GM12865 (cell line): Measurements from ENCODE around the gene RHOC.
"Not testable (repeated sequence)": the region's sequence is repeated elsewhere in the genome, so short reads cannot be mapped to it uniquely, and the experiment has no call there.

Experiments used
- DNase-seq: peaks from one replicate; pipeline ENCODE4 v3.0.0; 2010; ENCODE audit warnings: low read depth
- H3K4me3 ChIP-seq: 2 replicates; pipeline ENCODE4 v1.5.1; 2011; ENCODE audit warnings: mild to moderate bottlenecking, low read depth, low read length, control low read depth
- TF ChIP-seq, protein P1 (sequence below): IDR thresholded peaks from 2 replicates; pipeline ENCODE4 v1.5.1; 2011; ENCODE audit warnings: low read length, control low read depth, low read depth, inconsistent platforms; ENCODE audit not compliant: insufficient read depth; ENCODE audit errors: missing control alignments

RHOC gene

DNA sequence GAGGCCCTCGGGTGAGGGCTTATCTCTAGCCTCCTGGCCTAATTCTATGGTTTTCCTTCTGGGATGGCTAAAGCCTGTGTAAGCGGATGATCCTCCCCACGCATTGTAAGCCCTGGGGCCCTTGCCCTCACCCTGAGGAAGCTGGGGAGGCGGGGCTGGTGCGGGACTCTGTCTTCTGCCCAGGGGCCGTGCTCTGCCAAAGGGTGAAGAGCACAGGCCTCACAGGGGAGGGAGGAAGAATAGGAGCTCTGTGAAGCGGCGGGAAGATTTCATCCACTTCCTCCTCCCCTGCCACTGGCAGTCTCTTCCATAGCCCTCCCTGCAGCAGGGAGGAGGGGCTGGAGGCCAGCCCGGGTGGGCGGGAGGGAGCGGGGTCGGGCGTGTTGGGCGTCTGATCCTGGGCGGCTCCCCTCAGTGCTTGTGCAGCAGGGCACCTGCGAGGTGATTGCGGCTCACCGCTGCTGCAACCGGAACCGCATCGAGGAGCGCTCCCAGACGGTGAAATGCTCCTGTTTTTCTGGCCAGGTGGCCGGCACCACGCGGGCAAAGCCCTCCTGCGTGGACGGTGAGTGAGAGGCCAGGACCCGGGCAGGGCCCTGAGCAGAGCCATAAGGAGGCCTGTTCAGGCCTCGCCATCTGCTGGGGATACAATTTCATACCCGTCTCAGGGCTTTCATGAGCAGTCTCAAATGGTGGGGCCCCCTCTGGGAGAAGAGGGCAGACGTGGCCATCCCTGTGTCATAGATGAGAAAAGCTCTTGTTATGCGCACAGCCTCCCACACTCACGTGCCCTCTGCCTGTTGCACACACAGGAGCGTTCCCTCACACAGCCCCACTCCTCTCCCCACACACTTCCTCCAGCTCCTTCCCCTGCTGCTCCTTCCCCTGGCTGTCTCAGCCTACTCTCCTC lies 15.9 kb upstream of the RHOC start:
- no peak for DNase-seq
- TF ChIP-seq, protein P1, sequence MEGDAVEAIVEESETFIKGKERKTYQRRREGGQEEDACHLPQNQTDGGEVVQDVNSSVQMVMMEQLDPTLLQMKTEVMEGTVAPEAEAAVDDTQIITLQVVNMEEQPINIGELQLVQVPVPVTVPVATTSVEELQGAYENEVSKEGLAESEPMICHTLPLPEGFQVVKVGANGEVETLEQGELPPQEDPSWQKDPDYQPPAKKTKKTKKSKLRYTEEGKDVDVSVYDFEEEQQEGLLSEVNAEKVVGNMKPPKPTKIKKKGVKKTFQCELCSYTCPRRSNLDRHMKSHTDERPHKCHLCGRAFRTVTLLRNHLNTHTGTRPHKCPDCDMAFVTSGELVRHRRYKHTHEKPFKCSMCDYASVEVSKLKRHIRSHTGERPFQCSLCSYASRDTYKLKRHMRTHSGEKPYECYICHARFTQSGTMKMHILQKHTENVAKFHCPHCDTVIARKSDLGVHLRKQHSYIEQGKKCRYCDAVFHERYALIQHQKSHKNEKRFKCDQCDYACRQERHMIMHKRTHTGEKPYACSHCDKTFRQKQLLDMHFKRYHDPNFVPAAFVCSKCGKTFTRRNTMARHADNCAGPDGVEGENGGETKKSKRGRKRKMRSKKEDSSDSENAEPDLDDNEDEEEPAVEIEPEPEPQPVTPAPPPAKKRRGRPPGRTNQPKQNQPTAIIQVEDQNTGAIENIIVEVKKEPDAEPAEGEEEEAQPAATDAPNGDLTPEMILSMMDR = no peak
- H3K4me3 ChIP-seq = no peak overlapping the region

DNA sequence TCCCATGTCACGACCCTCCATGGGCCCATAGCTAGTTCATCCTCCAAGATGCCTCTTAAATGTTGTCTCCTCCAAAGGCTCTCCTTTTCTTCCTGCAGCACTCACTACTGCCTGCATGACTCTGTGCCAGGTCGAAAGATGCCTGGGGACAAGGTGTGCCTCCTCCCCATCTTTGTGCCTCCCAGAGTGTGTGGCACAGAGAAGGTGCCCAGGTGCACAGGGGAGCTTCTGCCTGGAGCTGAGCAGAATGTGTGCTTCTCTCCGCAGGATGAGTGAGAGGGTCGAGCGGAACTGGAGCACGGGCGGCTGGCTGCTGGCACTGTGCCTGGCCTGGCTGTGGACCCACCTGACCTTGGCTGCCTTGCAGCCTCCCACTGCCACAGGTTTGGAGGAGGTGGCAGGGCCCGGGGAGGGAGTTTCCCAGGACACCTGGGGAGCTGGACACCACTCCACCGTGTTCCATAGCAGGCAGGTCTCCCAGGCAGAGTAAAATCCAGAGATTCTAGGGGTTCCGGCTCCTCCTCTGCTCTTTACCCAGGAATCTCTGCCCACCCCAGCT lies 15.1 kb upstream of the RHOC start:
- DNase-seq = no peak
- TF ChIP-seq, protein P1 = no peak
- H3K4me3 ChIP-seq = no peak overlapping the region

DNA sequence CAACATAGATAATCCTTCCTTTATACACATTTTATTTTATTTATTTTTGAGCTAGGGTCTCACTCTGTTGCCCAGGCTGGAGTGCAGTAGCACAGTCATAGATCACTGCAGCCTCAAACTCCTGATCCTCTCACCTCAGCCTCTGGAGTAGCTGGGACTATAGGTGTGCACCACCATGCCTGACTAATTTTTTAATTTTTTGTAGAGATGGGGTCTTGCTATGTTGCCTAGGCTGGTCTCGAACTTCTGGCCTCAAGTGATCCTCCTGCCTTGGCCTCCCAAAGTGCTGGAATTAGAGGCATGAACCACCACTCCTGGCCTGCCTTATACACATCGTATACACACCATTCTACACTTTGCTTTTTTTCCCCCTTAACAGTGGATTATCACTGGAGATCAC lies 14.4 kb upstream of the RHOC start:
- DNase-seq, H3K4me3 ChIP-seq: not testable (repeated sequence)

DNA sequence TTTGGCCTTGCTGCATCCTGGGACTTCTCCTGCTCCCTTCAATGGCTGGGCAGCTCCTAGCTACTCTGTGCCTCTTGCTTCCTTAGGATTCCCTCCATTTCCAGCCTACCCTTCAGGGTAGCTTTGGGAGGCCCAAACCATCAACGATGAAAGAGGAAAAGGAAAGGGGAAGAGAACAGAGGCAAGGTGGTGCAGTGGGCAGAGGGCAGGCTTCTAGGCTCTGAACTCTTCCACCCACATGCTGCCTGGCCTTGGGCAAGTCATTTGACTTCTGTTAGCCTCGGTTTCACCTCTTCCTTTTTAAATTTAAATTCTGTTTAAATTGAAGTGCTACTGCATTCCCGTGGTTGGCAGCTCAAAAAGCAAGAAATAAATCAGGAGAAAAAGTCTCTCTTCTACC lies 13.9 kb upstream of the RHOC start:
- no peak for DNase-seq
- TF ChIP-seq, protein P1 = no peak
- no peak overlapping the region for H3K4me3 ChIP-seq

DNA sequence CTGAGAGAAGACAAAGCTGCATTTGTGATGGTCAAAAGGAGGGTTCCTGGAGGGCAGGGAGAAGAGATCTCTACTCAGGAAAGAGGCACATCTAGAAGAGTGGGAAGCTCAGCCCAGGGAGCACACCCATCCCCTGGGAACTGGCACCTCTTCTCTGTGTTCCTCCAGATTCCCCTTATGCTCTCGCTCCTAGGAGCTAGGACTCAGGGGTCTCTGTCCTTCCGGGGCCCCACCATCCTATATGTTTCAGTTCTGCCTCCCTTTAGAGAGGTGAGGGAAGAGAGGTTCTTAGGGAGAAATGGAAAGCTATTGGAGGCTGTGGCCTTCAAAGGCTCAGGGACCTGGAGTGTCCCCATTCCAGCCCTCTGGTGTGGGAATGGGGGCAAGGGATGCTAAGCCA lies 12.8 kb upstream of the RHOC start:
- DNase-seq = no peak
- H3K4me3 ChIP-seq = no peak overlapping the region
- TF ChIP-seq, protein P1 = no peak

DNA sequence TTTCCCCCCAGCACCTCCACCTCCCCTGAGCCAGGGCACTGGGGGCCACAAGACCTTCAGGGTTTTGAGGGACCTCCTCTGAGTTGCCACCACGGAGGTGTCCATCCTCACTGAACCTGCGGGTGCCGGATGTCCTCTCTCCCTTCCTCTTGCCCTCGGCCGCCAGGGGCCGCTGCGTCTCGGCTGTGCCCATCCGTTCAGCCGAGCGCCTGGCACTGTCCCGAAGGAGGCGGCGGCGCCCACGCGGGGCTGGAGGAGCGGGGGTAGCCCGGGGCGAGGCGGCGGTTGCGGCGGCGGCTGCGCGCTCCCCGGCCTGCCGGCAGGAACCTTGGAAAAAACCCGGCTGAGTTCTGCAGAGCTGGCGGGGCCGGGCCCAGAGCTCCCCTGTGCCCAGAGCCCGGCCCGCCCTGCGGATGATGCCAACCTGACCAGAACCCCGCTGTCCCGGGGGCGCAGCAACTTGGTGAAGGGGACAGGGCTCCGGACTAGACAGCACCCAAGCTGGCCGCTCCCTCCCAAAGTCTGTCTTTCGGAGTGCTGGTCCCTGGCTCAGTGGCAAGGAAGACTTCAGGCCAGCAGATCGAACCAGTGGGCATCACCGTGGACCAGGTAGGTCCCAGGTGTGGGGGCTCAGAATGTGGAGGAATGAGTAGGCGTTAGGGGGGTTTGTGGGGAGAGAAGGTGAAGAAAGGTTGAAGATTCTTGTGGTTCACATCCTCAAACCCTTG lies 11.9 kb upstream of the RHOC start:
- peak; percentile 67 for DNase-seq

More for the DNA sequence above, 11.9 kb upstream of the RHOC start:
- no peak overlapping the region for H3K4me3 ChIP-seq
- TF ChIP-seq, protein P1 = peak; percentile 90
